AG09309 (cell line): ENCODE measurements around the gene VEZF1.

ENCODE experiments used
- DNase-seq: peaks from one replicate; pipeline ENCODE4 v3.0.0-alpha.2; 2010; ENCODE audit warnings: low read depth
- H3K4me3 ChIP-seq: 2 replicates; pipeline ENCODE4 v1.5.1; 2011; ENCODE audit warnings: mild to moderate bottlenecking, low read depth, low read length, moderate library complexity; ENCODE audit not compliant: control insufficient read depth
- CTCF ChIP-seq: IDR thresholded peaks from 2 replicates; pipeline ENCODE4 v1.5.1; 2011; ENCODE audit warnings: mild to moderate bottlenecking, low read depth, low read length, inconsistent platforms; ENCODE audit not compliant: insufficient read depth, control insufficient read depth; ENCODE audit errors: missing control alignments

VEZF1 gene

GRCh38 chr17:57943645-57944044 is 44.4 kb downstream of the VEZF1 start:
- no peak overlapping the region for H3K4me3 ChIP-seq
- no peak for DNase-seq
- no peak for TF ChIP-seq CTCF

- no peak overlapping the region; the same call in none of the 2 replicates for H3K4me3 ChIP-seq
- peak; percentile 54 for DNase-seq
- TF ChIP-seq CTCF = no peak
These were observed 44.9 kb downstream of the VEZF1 start for GRCh38 chr17:57943140-57943539.

GRCh38 chr17:57941384-57942370 is 46.4 kb downstream of the VEZF1 start:
- no peak for DNase-seq
- no peak for TF ChIP-seq CTCF
- no peak overlapping the region for H3K4me3 ChIP-seq

GRCh38 chr17:57940653-57941329 is 47.3 kb downstream of the VEZF1 start:
- no peak for TF ChIP-seq CTCF
- no peak overlapping the region for H3K4me3 ChIP-seq
- no peak for DNase-seq

GRCh38 chr17:57940231-57940630 is 47.8 kb downstream of the VEZF1 start:
- no peak for TF ChIP-seq CTCF
- no peak for DNase-seq
- H3K4me3 ChIP-seq = no peak overlapping the region

- no peak for DNase-seq
- no peak for TF ChIP-seq CTCF
- H3K4me3 ChIP-seq = no peak overlapping the region
These were observed 48.3 kb downstream of the VEZF1 start for GRCh38 chr17:57939797-57940196.
